Spleen (tissue), 11 donors: ENCODE results near the gene CRTC3. TPM values are rescaled to one million over a fixed set of nuclear protein-coding genes. Genes with fewer than 3 reads are reported as not detected.

ENCODE experiments used
- DNase-seq: peaks from one replicate; pipeline ENCODE4 v3.0.0-alpha.2; 2020
- H3K27ac ChIP-seq, 8 donors: fragments of 200-600 bp; sonication (generic) in 7 of 8; 1 replicate in 4 of 8; 2 replicates in 4 of 8; pipeline versions ENCODE4 v1.5.0 to v1.8.0; 2016 to 2021; ENCODE audit warnings: inconsistent platforms in 4 of 8, mild to moderate bottlenecking in 4 of 8, moderate library complexity in 1 of 8
- H3K27me3 ChIP-seq, 7 donors: fragments of 200-600 bp; sonication (generic) in 6 of 7; replicated peaks in 1 of 7; 1 replicate in 4 of 7; 2 replicates in 3 of 7; pipeline versions ENCODE4 v1.5.0 to v1.8.0; 2016 to 2021; ENCODE audit warnings: inconsistent platforms in 3 of 7, mild to moderate bottlenecking in 1 of 7
- H3K36me3 ChIP-seq, 6 donors: fragments of 200-600 bp; sonication (generic) in 5 of 6; 1 replicate in 4 of 6; 2 replicates in 2 of 6; pipeline versions ENCODE4 v1.5.0 to v1.8.0; 2016 to 2021; ENCODE audit warnings: inconsistent platforms in 2 of 6
- H3K4me1 ChIP-seq, 6 donors: fragments of 200-600 bp; sonication (generic) in 5 of 6; 1 replicate in 3 of 6; 2 replicates in 3 of 6; pipeline versions ENCODE4 v1.5.0 to v1.8.0; 2016 to 2021; ENCODE audit warnings: inconsistent platforms in 3 of 6
- H3K4me3 ChIP-seq, 8 donors: fragments of 200-600 bp; sonication (generic) in 7 of 8; 1 replicate in 4 of 8; 2 replicates in 4 of 8; pipeline versions ENCODE4 v1.5.0 to v1.8.0; 2016 to 2021; ENCODE audit warnings: inconsistent platforms in 4 of 8, mild to moderate bottlenecking in 4 of 8, moderate library complexity in 2 of 8
- H3K9me3 ChIP-seq, 8 donors: fragments of 200-600 bp; sonication (generic) in 7 of 8; 1 replicate in 4 of 8; 2 replicates in 4 of 8; pipeline versions ENCODE4 v1.5.0 to v1.8.0; 2016 to 2021; ENCODE audit warnings: inconsistent platforms in 4 of 8
- POLR2A ChIP-seq, 3 donors: fragments of 450-650 bp; IDR thresholded peaks; one replicate each; pipeline ENCODE4 v1.5.1; 2017; ENCODE audit warnings: antibody characterized with exemption in 3 of 3, mild to moderate bottlenecking in 1 of 3
- POLR2AphosphoS5 ChIP-seq, 3 donors: sonication (generic); formaldehyde crosslinking; IDR thresholded peaks; one replicate each; pipeline ENCODE4 v1.5.1; 2017; ENCODE audit warnings: antibody characterized with exemption in 3 of 3
- WGBS, 5 donors: extraction: QIAGEN DNeasy Blood & Tissue Kit in 3 of 5; methylation state at CpG; one replicate each; pipeline versions ENCODE4 v1.1.5 to v1.1.7; 2013 to 2018; 5-methylcytosine and 5-hydroxymethylcytosine counted together
- intact Hi-C: fragments of 100-400 bp; cut with DNase I; formaldehyde crosslinking; loops from one replicate; pipeline ENCODE4 v1.15.0; 2023; ENCODE audit warnings: low total_unique reads
- polyA plus RNA-seq, 3 donors: library from polyadenylated mRNA; stranded (reverse); fragments of 200-250 nt; gene quantifications; one replicate each; pipeline ENCODE4 v1.2.1, GENCODE V29; 2013
- total RNA-seq, 7 donors: library from RNA; depleted of rRNA in 3 of 7; stranded (reverse); fragments of >200 nt in 3 of 7; fragmentation: NEBNext Ultra II Directional in 4 of 7; extraction: Animal tissue kit (Norgen Biotek cat#: 25700) in 4 of 7; gene quantifications; one replicate each; pipeline versions ENCODE4 v1.1.0 to v1.2.1, GENCODE V29; 2016 to 2021
- TF ChIP-seq, protein P1 (sequence below), 11 experiments: fragments of 200-600 bp in 7 of 11; fragments of 450-650 bp in 4 of 11; sonication (generic) in 4 of 11; IDR thresholded peaks in 8 of 11; conservative IDR thresholded peaks in 3 of 11; 1 replicate in 7 of 11; 2 replicates in 4 of 11; pipeline versions ENCODE4 v1.4.0 to v1.8.0; 2016 to 2021; ENCODE audit warnings: antibody characterized with exemption in 11 of 11, inconsistent platforms in 4 of 11, mild to moderate bottlenecking in 1 of 11
- donor health status: healthy with polysubstance abuse.
- donor health status: DM: no; HTN: no; CAD: no; lungs with moderate emphysema.
- donor health status: DM: no; HTN: no; CAD: no.
- donor health status: Bipolar disorder and iron deficiency.
- donor health status: healthy.
- donor health status: DM: no; HTN: no; CAD: no.
- donor health status: DM: yes; HTN: yes; CAD: no.

Gene CRTC3
- total and polyA plus RNA-seq, 10 donors = 7.7 to 51.2 (median 43.4) TPM

DNA sequence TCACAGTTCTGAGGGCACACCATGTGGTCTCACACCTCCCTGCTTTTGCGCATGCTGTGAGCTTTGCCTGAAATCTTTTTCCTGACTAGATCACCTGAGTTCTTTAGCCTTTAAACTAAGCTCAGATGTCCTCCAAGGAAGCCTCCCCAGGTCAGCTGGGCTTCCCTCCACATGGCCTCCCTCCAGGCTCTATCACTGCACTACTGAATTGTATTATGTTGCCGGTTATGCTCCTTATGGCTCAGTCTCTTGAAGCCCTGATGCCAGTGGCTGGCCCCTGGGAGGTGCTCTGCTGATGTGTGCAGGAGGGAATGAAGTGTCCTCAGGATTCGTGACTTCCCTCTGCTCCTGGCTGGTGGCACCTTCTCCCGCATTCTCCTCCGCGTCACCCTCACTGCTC, 94.1 kb downstream of the CRTC3 start:
- Histone ChIP-seq H3K4me1 (peaks cover 5 to 25% (median 15%) of the 10 kb centered on the region in 6 donors), H3K4me3 (no peak overlapping the region), H3K27ac (no peak overlapping the region), H3K36me3 (peaks cover 3 to 96% (median 49%) of the 10 kb centered on the region in 6 donors), H3K9me3 (no peaks in the 10 kb centered on the region), H3K27me3 (no peaks in the 10 kb centered on the region)
- intact Hi-C loops = no loop called here
- TF ChIP-seq POLR2AphosphoS5 (IDR thresholded peaks at IDR 0.05) (no peak), POLR2A (IDR thresholded peaks at IDR 0.05) (no peak)
- TF ChIP-seq, protein P1, sequence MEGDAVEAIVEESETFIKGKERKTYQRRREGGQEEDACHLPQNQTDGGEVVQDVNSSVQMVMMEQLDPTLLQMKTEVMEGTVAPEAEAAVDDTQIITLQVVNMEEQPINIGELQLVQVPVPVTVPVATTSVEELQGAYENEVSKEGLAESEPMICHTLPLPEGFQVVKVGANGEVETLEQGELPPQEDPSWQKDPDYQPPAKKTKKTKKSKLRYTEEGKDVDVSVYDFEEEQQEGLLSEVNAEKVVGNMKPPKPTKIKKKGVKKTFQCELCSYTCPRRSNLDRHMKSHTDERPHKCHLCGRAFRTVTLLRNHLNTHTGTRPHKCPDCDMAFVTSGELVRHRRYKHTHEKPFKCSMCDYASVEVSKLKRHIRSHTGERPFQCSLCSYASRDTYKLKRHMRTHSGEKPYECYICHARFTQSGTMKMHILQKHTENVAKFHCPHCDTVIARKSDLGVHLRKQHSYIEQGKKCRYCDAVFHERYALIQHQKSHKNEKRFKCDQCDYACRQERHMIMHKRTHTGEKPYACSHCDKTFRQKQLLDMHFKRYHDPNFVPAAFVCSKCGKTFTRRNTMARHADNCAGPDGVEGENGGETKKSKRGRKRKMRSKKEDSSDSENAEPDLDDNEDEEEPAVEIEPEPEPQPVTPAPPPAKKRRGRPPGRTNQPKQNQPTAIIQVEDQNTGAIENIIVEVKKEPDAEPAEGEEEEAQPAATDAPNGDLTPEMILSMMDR (IDR thresholded peaks at IDR 0.05 in 8 of 11, conservative IDR thresholded peaks at IDR 0.05 in 3 of 11) = no peak
- 86 to 94% (median 91%) methylated on average over 6 of the region's 6 CpGs for WGBS, 5 donors
- no peak for DNase-seq

DNA sequence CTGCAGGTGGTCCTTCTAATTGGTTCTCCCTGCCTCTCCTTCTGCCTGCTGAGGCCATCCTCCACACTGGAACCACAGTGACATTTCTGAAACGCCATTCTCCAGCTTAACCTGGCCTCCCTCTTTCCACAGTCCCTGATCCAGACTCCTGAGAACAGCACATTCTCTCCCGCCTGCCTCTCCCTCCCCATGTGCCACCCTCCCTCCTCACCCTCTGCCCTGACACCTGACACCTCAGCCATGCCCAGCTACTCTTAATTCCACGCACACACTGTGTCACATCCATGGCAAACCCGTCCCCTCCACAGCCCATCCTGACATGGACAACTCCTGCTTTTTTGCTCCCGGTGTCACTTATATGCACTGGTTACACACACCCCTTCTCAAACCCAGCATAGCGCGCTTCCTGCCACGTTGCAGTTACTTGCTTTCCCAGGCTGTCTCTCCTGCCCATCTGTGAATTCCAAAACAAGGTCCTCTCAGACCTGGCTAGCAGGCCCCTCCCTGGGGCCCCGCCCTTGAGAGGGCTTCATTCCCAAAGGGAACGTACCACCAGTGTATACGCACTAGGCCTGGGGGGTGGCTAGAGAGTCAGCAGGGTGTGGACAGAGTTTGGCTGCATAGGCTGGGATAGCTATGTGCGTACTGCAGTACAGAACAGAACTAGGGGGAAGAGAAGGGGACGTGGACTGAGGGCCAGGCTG, 94.7 kb downstream of the CRTC3 start:
- no peak overlapping the region for H3K4me3 ChIP-seq
- H3K4me1 ChIP-seq = peaks cover 5 to 19% (median 14%) of the 10 kb centered on the region in 6 donors
- H3K9me3 ChIP-seq = no peaks in the 10 kb centered on the region
- no peak for DNase-seq
- peaks cover 3 to 99% (median 53%) of the 10 kb centered on the region in 6 donors for H3K36me3 ChIP-seq
- TF ChIP-seq, protein P1 (IDR thresholded peaks at IDR 0.05 in 8 of 11, conservative IDR thresholded peaks at IDR 0.05 in 3 of 11) = no peak
- TF ChIP-seq POLR2A (IDR thresholded peaks at IDR 0.05) = no peak
- no peak for TF ChIP-seq POLR2AphosphoS5 (IDR thresholded peaks at IDR 0.05)
- 86 to 96% (median 92%) methylated on average over 13 of the region's 13 CpGs for WGBS, 5 donors
- intact Hi-C loops = no loop called here
- H3K27me3 ChIP-seq = no peaks in the 10 kb centered on the region
- no peak overlapping the region for H3K27ac ChIP-seq

DNA sequence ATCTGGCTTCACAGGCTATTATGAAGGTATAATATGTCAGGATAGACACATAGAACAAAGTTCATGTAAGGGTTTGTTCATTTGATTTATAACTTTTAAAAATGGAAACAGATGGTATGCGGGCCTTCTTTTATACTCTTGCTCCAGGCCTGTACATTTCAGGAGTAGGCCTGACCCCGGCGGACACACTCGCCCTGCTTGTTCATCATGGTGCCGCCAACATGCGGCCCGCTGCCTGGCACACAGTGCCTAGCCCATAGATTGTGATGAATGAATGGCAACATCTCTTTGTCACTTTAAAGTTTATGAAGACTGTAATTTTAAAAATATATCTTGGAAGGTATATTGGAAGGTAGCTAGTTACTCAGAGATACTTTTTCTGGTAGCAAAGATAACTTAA, 95.3 kb downstream of the CRTC3 start:
- H3K36me3 ChIP-seq = peaks cover 3 to 99% (median 57%) of the 10 kb centered on the region in 6 donors
- H3K27me3 ChIP-seq = no peaks in the 10 kb centered on the region
- 89 to 97% (median 96%) methylated on average over 7 of the region's 7 CpGs for WGBS, 5 donors
- no peak for TF ChIP-seq POLR2A (IDR thresholded peaks at IDR 0.05)
- TF ChIP-seq POLR2AphosphoS5 (IDR thresholded peaks at IDR 0.05) = no peak
- TF ChIP-seq, protein P1 (IDR thresholded peaks at IDR 0.05 in 8 of 11, conservative IDR thresholded peaks at IDR 0.05 in 3 of 11) = no peak
- peaks cover 2 to 13% (median 9%) of the 10 kb centered on the region in 6 donors for H3K4me1 ChIP-seq
- H3K9me3 ChIP-seq = no peaks in the 10 kb centered on the region
- DNase-seq = no peak
- no peak overlapping the region for H3K27ac ChIP-seq
- intact Hi-C loops = no loop called here
- H3K4me3 ChIP-seq = no peak overlapping the region

DNA sequence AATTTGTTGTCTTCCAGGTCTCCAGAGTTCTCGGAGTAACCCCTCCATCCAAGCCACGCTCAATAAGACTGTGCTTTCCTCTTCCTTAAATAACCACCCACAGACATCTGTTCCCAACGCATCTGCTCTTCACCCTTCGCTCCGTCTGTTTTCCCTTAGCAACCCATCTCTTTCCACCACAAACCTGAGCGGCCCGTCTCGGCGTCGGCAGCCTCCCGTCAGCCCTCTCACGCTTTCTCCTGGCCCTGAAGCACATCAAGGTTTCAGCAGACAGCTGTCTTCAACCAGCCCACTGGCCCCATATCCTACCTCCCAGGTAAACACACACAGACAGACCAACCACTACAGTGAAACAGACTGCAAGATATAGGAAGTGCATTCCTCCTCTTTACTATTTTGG, 99.5 kb downstream of the CRTC3 start:
- intact Hi-C loops = no loop called here
- H3K4me3 ChIP-seq = no peak overlapping the region
- H3K4me1 ChIP-seq = no peaks in the 10 kb centered on the region
- no peaks in the 10 kb centered on the region for H3K9me3 ChIP-seq
- WGBS, 5 donors = 96 to 97% (median 97%) methylated on average over 12 of the region's 12 CpGs
- H3K36me3 ChIP-seq = peaks cover 3 to 96% (median 78%) of the 10 kb centered on the region in 6 donors
- H3K27me3 ChIP-seq = no peaks in the 10 kb centered on the region
- DNase-seq = no peak
- TF ChIP-seq, protein P1 (IDR thresholded peaks at IDR 0.05 in 8 of 11, conservative IDR thresholded peaks at IDR 0.05 in 3 of 11) = no peak
- no peak for TF ChIP-seq POLR2A (IDR thresholded peaks at IDR 0.05)
- TF ChIP-seq POLR2AphosphoS5 (IDR thresholded peaks at IDR 0.05) = no peak
- H3K27ac ChIP-seq = no peak overlapping the region
